GM19467 (cell line): ENCODE measurements around the gene C1orf122.

Experiments used
- ATAC-seq: cut with Tn5 transposase; IDR thresholded peaks from one replicate; pipeline ENCODE4 v1.9.1; 2021; ENCODE audit warnings: mild to moderate bottlenecking, moderate library complexity; ENCODE audit not compliant: unreplicated experiment

Gene C1orf122

DNA sequence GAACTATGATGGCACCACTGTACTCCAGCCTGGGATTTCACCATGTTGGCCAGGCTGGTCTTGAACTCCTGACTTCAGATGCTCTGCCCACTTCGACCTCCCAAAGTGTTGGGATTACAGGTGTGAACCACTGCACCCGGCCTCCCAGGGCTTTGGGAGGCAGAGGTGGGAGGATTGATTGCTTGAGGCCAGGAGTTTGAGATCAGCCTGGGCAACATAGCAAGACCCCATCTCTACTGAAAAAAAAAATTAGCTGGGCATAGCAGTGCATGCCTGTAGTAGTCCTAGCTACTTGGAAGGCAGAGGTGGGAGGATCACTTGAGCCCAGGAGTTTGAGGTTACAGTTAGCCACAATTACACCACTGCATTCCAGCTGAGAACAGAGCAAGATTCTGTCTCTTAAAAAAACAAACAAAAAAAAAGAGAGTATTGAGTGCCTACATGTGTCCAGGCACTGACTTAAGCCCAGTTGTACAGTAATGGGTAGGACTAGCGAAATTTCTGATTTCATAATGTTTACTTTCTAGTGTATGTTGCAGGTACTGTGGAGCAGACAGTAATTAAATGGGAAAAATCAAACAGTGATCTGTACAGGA, 9.7 kb upstream of the C1orf122 start:
- ATAC-seq: no peak

- no peak for ATAC-seq
Observed at GRCh38 chr1:37802439-37802838, 5.2 kb upstream of the C1orf122 start.

GRCh38 chr1:37807220-37807554, 403 bp upstream of the C1orf122 start:
- ATAC-seq: no peak

DNA sequence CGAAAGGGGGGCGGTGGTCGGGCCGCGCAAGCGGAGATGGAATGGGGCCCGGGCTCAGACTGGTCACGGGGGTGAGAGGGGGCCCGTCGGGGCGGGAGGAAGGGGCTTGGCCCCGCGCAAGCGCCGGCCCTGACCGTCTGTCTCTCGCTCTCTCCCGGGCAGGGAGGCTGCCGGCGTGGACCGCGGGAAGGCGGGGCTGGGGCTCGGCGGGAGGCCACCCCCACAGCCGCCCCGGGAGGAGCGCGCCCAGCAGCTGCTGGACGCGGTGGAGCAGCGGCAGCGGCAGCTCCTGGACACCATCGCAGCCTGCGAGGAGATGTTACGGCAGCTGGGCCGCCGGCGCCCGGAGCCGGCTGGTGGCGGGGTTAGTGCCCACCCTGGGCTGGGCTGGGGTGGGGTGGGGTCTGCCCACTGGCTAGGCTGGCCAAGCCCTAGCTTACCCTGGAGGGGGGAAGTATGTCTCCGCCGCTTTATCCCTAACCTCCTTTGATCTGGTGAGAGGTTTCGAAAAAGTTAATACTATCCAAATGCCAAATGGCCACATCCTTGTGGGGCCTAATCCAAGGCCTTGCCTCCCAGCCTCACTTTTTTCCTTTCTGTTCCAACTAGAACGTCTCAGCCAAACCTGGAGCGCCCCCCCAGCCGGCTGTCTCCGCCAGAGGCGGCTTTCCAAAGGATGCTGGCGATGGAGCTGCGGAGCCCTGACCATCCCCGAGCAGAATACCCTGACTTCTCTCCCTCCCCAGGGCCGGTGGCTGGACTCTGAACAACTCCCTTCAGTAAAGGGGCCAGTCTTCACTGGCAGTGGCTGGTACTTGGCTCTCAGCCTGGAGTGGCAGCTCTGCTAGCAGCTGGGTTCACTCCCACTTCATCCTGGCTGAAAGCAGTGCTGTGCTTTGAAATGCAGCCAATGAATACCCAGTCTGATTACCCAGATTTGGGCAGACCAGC, 1.1 kb downstream of the C1orf122 start:
- ATAC-seq: peak; percentile 25

DNA sequence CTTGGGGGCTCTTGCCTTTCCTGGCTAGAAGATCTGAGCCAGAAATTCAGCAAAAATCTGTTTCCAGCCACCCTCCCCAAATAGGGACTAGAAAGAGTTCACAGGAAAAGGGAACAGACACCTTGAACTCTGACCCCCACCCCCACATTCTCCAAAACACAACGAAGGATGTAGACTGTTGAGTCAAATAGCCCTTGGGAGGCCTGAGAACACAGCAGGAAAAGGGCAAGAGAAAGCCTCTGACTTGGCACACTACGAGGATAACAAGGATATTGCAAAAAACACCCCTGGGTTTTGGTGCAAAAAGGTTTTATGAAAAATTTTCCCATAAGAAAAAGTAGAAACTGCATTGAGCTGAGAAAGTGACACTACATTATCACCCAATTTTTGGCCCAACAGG, 2.4 kb downstream of the C1orf122 start:
- ATAC-seq: no peak

- ATAC-seq: no peak
Observed at GRCh38 chr1:37811027-37811655, 3.6 kb downstream of the C1orf122 start.

DNA sequence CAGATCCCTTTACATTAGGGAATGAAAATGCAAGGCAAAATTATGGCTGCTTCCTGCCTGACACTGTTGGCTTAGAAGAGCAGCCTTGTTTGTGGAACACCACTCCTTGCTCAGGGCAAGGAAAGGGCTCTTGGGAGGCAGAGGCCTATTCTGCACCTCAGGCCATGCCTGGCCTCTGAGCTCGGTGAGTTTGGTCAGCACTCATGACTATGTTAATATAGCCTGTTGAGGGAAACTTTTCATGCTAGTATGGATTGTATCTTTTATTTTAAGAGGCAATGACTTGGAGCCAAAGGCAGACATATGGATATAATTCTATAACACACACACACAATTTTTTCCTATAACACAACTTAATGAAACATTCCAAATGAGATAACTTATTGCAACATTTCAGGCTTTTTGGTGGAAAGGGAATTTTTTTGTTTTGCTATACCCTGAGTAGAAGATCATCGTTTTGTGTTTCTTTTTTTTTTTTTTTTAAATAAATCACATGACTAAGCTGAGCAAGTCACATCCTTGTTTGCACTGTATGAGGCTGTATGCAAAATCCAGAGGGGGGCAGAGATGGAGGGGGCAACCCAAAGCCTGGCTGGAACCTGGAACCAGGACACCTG, 6.0 kb downstream of the C1orf122 start:
- ATAC-seq: no peak

DNA sequence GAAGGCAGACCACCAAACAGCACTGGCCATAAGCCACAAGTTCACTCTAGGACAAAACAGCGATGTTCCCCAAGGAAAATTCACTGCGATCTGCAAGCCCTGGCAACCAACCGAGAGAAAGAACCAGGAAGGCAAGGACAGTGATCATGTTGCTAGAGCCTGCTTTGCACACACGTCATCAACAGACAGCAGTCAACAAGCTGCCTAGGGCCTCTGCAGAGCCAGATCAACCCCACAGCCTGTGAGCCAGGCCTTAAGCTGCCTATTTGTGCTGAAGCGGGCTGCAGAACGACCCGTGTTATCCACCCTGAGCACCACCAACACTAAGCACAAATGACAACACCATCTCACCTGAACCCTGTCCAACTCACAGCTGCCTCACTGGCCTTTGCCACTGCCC, 6.7 kb downstream of the C1orf122 start:
- no peak for ATAC-seq

GRCh38 chr1:37817481-37817880, 9.9 kb downstream of the C1orf122 start:
- ATAC-seq: no peak

DNA sequence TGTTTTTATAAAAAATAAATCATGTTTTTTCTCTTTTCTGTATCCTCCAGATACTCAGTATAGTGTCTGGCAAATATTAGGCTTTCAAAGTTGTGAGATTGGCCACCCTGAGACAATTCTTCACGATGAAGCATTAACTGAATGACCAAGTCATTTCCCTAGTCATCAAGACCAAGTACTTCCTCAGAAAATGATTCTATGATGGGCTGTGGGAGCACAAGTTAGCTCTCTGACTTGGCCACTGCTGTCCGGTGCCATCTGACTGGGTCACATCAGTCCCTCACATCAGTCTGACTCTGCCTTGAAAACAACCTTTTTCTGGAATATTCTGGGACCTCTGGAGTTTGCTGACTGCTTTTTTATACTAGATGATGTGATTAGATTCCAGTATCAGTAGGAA, 13.9 kb downstream of the C1orf122 start:
- ATAC-seq: no peak

GRCh38 chr1:37822906-37823815, 15.6 kb downstream of the C1orf122 start:
- no peak for ATAC-seq

- ATAC-seq: no peak
Observed at GRCh38 chr1:37824001-37824400, 16.4 kb downstream of the C1orf122 start.

GRCh38 chr1:37825506-37825905, 17.9 kb downstream of the C1orf122 start:
- no peak for ATAC-seq

- ATAC-seq: no peak
Observed at GRCh38 chr1:37828410-37829074, 21.0 kb downstream of the C1orf122 start.

- ATAC-seq: no peak
Observed at GRCh38 chr1:37831109-37831508, 23.5 kb downstream of the C1orf122 start.

- no peak for ATAC-seq
Observed at GRCh38 chr1:37831809-37832208, 24.2 kb downstream of the C1orf122 start.

- ATAC-seq: no peak
Observed at GRCh38 chr1:37836788-37837187, 29.2 kb downstream of the C1orf122 start.

GRCh38 chr1:37839676-37840075, 32.1 kb downstream of the C1orf122 start:
- ATAC-seq: no peak

GRCh38 chr1:37840711-37841110, 33.1 kb downstream of the C1orf122 start:
- no peak for ATAC-seq

GRCh38 chr1:37841652-37842051, 34.1 kb downstream of the C1orf122 start:
- ATAC-seq: no peak
